ENCODE results near the gene ZNF532.
"Not testable (repeated sequence)": the region's sequence is repeated elsewhere in the genome, so short reads cannot be mapped to it uniquely, and the experiment has no call there.

The ZNF532 gene, protein sequence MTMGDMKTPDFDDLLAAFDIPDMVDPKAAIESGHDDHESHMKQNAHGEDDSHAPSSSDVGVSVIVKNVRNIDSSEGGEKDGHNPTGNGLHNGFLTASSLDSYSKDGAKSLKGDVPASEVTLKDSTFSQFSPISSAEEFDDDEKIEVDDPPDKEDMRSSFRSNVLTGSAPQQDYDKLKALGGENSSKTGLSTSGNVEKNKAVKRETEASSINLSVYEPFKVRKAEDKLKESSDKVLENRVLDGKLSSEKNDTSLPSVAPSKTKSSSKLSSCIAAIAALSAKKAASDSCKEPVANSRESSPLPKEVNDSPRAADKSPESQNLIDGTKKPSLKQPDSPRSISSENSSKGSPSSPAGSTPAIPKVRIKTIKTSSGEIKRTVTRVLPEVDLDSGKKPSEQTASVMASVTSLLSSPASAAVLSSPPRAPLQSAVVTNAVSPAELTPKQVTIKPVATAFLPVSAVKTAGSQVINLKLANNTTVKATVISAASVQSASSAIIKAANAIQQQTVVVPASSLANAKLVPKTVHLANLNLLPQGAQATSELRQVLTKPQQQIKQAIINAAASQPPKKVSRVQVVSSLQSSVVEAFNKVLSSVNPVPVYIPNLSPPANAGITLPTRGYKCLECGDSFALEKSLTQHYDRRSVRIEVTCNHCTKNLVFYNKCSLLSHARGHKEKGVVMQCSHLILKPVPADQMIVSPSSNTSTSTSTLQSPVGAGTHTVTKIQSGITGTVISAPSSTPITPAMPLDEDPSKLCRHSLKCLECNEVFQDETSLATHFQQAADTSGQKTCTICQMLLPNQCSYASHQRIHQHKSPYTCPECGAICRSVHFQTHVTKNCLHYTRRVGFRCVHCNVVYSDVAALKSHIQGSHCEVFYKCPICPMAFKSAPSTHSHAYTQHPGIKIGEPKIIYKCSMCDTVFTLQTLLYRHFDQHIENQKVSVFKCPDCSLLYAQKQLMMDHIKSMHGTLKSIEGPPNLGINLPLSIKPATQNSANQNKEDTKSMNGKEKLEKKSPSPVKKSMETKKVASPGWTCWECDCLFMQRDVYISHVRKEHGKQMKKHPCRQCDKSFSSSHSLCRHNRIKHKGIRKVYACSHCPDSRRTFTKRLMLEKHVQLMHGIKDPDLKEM (N-terminal part only)

DNA sequence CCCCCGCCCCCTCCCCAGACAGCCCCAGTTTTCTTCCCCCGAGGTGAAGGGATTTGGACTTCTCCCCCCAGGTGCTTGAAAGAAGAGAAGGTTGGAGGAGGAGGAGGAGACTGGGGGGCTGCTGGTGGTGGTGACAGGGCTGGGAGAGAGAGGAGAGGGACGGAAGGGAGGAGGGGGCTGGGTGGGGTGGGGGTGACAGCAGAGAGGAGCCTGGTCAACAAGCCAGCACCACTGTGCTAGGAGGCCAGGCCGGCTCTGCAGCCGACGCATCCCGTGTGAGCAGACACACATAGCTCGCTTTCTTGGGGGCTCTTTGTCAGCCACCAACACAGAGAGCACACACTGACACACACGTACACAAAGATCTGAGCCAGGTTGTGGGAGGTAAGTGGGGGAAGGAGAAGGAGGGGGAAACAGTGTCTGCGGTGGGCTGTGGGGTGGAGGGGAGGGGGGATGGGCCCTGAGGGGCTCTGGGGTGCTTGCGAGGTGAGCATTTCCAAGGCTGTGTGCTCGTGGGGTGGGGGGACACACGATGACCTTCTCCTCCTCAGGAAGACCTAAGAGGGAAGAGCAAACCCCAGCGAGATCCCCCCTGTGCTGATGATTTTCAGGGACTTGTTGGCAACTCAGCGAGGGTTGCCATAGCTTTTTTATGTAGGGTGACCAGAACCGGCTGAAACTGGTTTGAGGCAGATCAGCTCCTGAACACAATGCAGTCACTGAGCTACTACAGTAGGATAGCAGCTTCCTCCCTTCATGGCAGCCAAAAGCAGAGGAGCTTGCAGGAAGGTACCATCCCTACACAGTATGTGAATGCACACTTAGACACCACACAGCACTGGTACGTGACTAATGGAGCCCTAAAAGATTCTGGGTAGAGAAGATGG is at the start of gene ZNF532:
Gene ZNF532 (plus strand): TSS at position 732 of the 887 bp plus-strand sequence. CDS start 53,411 bp downstream, outside the sequence.
- peak; percentile 61 for DNase-seq

DNA sequence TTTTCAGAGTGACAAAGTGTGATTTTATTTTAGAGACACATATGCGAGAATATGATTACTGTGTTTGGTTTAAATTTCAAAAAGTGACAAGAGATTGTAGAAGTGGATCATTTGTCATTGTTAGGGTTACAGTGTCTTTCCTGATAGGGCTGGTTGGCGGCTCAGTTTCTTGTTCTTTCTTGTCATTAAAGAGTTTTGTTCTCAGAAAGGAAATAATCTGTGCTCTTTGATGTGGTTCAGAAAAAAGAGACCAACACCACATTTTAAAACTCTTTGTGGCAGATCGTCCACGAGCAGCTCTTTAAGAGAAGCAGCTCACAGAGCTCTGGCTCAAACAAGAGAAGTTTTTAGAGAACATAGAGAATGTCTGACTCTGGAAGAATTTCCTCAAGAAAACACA is 45.6 kb upstream of the ZNF532 start:
- DNase-seq: no peak

DNA sequence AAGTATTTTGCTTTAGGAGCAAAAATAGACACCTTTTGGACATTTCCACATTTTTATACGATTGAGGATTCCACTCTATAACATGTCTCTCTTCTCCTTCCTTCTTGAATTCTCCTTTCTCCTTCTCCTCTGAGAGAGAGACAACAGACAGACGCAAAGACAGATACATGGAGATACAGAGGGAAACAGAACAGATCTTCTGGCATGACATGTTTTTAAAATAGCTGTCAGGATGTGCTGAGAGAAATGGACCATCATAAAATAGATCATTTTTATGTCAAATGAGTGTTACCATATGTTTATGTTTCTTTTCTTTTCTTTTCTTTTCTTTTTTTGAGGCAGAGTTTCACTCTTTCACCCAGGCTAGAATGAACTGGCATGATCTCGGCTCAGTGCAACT is 44.4 kb upstream of the ZNF532 start:
- no peak for DNase-seq

DNA sequence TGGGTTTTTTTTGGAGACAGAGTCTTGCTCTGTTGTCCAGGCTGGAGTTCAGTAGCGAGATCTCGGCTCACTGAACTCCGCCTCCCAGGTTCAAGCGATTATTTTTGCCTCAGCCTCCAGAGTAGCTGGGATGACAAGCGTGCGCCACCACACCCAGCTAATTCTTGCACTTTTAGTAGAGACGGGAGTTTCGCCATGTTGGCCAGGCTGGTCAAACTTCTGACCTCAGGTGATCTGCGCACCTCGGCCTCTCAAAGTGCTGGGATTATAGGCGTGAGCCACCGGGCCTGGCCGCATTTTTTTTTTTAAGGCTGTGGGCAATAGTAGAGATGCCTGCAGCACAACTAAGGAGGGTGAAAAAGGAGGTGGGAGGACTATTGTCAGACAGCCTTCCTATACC is 41.7 kb upstream of the ZNF532 start:
- no peak for DNase-seq

DNA sequence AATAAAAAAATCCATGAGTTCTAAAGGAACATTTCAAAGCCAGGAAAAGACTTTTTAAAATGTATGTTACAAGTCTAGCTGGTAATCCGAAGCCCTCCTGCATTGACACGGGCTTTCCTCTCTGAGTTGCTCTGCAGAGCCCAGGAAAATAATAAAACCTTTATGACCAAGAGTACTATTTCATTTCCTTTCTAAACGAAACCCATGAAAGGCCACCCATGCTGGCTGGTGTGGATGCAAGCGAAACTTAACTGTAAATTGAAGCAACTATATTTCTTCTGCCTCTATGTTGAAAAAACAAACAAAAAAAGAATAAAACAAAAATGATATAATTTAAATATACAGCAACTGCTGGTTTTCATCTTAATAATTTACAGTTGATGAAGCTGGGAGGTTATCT is 41.3 kb upstream of the ZNF532 start:
- no peak for DNase-seq

DNA sequence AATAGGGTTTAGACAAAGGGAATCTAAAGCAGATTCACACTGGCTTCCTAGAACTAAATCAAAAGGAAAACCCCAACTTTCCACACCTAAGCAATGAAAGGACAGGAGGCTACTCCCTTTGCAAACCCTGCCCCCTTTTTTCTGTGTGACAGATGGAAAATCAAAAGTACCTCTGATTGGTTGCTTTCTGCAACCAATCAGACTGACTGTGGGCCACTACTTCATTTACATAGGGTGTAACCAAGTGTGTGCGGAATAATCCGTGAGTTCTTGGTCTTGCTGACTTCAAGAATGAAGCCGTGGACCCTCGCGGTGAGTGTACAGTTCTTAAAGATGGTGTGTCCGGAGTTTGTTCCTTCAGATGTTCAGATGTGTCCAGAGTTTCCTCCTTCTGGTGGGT is 37.8 kb upstream of the ZNF532 start:
- not testable (repeated sequence) for DNase-seq

DNA sequence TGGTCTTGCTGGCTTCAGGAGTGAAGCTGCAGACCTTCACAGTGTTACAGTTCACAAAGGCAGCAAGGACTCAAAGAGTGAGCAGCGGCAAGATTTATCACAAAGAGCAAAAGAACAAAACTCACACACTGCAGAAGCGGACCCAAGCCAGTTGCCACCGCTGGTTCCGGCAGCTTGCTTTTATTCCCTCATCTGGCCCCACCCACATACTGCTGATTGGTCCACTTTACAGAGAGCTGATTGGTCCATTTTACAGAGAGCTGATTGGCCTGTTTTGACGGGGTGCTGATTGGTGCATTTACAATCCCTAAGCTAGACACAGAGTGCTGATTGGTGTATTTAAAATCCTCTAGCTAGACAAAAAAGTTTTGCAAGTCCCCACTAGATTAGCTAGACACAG is 37.2 kb upstream of the ZNF532 start:
- no peak for DNase-seq

DNA sequence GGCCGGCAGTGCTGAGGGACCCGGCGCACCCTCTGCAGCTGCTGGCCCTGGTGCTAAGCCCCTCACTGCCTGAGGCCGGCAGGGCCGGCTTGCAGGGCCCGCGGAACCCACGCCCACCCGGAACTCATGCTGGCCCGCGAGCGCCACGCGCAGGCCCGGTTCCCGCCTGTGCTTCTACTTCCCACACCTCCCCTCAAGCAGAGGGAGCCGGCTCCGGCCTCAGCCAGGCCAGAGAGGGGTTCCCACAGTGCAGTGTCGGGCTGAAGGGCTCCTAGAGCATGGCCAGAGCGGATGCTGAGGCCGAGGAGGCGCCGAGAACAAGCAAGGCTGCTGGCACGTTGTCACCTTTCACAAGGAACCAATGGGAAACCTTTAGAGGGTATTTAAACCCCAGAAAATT is 36.8 kb upstream of the ZNF532 start:
- DNase-seq: no peak

DNA sequence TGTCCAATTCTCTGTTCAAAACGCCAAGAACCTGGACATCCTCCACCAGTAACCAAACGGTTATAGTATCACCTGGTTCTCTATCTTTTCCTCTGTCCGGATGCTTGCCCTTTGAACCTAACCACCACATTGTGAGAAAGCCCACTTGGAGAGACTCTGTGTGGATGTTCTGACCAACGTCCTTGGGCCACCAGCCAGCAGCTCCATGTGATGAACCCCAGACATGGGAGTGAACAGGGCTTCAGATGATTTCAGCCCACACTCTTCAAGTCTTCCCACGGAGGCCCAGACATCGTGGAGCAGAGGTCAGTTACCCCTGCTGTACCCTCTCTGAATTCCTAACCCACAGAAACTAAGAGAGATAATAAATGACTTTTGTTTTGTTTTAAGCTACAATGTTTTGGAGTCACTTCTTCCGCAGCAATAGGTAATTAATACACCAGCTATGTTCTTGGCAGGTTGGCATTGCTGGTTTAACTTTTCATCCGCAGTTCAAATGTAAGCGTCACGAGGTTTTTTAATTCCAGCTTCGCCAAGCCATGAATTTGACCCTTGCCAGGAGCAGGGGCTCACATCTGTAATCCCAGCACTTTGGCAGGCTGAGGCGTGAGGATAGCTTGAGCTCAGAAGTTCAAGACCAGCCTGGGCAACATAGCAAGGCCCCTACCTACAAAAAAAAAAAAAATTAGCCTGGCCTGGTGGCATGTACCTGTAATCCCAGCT is 36.1 kb upstream of the ZNF532 start:
- no peak for DNase-seq

DNA sequence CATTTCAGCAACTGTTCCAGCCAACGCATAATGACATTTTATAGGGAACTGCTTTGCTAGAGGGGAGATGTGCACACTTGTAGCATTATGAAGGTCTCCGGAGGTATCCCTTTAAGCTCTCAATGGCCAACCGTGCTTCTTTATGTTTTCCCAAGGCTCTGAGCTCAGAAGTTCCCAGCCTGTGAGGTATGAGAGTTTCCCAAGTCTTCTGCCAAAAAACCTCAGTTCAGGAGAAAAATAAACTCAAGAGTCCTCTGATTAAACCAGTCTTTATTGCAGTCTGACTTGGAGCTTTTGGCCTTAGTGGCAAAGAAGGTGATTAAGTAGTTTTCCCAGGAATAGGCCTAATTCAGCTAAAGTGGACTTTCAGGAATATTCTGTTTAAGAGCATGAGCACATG is 35.4 kb upstream of the ZNF532 start:
- no peak for DNase-seq

DNA sequence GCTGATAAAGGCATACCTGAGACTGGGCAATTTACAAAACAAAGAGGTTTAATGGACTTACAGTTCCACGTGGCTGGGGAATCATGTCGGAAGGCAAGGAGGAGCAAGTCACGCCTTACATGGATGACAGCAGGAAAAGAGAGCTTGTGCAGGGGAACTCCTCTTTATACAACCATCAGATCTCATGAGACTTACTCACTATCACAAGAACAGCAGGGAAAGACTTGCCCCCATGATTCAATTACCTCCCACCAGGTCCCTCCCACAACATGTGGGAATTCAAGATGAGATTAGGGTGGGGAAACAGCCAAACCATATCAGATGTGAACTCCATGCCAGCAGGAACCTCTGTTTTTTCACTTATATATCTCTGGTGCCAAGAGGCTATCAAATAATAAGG is 34.8 kb upstream of the ZNF532 start:
- DNase-seq: not testable (repeated sequence)

DNA sequence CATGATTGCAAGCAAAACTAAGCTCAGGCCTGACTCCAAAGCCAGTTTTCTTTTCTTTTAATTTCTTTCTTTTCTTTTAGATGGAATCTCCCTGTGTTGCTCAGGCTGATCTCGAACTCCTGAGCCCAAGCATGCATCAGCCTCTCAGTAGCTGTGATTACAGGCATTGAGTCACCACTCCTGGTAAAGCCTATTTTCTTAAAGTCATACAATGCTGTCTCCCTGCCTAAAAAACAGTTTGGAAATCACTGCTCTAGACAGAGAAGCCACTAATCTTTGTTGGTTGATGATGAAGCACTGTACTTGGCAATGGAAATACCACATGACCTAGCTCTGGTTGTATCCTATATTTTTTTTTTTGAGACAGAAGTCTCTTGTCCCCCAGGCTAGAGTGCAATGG is 33.1 kb upstream of the ZNF532 start:
- DNase-seq: no peak

DNA sequence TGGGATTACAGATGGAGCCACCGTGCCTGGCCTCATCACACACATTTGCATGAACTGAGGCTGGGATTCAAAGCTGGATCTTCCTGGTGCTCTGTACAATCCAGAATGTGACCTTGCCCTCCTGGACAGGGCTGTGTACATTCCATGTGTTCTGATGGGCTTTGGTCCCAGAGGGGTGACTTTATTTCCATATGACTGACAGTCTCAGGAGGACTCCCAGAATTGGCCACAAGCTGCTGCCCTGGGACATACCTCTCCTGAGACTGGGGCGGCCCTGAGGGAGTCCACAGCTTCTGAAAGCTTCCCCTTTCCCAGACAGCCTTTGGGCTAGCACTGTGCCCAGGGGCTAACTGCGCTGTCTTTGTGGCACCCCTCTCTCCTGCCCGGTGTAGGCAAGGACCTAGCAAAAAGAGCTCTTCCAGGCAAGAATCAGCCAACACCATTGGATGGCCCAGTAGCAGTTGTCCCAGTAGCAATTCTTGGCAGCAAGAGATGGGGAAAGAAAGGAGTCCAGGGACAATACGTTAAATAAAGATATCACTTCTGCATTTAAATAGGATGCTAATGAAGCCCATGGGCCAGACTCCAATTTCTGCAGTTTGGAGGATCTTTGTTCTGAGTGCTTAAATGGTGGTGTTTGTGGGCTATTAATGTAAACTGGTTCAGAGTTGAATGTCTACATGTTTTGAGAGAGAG is 26.4 kb upstream of the ZNF532 start:
- DNase-seq: no peak

DNA sequence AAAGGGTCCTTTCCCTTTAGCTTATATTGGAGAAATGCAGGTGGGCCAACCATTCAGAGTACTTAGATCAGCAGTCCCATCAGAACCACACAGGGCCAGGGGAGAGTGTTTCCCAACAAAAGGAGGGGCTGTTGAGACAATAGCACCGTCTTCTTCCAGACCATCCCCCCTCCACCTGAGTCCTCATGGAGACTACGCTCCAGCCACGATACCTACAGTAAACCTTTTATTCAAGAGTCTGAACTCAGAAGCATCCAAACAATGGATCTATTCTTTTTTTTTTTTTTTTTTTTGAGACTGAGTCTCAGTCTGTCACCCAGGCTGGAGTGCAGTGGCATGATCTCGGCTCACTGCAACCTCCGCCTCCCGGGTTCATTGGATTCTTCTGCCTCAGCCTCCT is 25.7 kb upstream of the ZNF532 start:
- DNase-seq: no peak

DNA sequence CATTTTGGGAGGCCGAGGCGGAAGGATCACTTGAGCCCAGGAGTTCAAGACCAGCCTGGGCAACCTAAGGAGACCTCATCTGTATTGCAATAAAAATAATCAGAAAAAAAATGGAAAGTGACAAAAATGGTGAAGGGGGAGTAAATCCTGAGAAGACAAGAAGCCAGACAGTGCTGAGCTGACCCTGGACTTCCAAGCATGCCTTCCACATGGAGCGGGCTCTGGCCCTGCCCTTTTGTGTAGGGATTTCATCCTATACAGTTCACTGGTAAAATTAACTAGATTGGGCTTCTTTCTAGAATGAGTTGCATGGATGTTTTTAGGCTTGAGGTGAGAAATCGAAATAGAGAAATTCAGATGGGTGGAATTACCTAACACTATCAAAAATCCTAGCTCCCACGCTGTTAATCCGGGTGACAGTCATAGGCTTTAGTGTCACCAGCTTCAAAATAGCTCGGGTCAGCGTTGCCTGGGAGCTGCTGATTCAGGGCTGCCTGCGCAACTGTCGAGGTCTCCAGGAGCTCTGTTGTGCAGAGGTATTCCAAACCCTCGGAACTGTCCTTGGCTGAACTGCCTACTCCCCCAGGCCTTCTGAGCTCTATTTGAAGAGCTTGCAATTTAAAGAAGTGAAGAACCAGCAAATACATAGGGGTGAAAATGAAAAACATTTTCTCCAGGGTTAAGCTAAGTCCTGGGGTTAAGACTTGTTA is 21.5 kb upstream of the ZNF532 start:
- no peak for DNase-seq

DNA sequence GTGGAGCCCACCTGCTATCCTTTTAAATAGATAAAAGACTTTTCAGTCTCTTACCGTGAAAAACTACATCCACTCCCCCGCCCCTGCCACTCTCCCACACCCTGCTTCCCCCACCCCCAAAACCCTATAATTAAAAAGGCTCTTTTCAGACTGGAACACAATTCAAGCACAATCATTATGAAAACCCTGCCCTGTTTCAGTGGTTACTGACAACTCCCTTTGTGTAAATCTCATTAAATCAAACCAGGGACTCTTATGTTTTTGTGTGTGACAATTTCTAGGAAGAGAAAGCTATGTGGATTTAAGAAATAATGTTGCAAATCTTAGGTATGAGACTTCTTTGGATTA is 21.0 kb upstream of the ZNF532 start:
- no peak for DNase-seq

DNA sequence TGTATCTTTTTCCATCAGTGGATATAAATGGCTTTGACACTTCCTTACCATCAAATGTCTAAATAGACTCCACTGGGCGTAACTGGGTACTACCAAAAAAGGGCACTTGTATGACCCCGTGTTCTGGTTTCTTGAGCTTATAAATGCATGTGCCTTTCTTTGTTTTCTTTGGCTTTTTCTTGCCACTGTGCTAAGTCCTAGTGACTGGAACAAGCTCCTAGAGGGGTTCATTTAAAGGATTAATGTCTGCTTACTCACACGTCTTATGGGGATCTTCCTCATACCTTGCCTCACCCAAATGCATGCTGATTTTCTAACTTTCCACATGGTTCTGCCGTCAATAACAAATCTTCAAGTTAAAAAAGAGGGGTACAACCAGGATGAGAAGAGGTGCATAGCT is 19.8 kb upstream of the ZNF532 start:
- DNase-seq: no peak

DNA sequence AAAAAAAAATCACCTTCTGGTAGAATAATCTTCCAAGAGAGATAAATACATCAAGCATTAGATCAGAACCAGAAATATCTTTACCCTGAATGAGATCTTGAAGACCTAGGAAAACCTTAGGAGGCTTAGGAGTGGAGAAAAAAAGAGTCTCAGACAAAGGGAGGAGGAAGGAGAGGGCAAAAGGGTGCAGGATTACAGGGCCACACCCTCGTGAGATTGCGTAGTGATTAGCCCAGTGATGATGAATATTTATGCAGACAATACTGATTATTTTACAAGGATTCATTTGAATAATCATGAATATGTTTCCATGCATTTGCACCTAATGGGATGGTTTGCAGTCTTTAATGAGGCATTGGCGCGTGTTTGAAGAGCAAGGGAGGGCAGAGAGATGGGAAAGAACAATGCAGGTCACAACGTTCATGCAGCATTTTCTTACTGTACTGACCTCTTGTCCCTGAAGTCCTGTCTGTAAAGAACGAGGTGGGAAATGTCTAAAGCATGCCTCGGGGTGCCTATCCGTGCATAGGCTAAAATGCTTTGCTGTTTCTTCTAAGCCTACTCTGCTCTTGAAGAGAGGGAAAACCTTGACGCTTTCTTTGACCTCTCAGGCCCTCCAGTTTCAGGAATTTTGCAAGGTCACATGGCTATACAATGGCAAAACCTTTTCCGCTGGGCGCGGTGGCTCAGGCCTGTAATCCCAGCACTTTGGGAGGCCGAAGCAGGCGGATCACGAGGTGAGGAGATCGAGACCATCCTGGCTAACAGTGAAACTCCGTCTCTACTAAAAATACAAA is 18.6 kb upstream of the ZNF532 start:
- no peak for DNase-seq

DNA sequence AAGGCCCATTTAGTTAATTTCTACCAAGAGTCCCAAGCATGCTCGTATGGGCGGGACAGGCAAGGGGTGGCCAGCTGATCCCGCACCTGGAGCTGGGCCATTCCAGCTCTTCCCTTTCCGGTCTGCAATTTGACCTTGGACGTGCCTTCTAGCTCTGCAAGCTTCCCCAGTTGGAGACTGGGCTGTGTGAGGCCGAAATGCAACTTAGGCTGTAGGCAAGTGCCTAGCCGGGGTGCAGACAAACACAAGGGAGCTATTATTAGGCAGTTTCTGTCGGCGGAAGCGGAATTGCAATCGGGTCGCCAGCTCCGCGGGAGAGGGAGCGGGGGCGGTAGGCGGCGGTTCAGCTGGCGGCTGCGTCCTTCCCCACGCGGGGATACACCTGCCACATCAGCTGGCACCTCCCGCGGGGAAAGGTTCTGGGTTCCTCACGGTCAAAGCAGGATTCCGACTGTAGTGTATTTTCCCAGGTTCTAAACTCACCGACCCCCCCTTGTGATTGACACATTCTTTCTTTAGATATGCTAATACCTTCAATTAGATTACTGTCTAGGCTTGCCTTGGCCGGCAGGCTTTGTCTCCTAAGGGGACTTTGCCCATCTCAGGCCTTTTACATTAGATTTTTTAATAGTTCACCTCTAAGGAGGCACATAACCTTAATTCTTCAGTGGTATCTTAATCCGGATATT is 17.1 kb upstream of the ZNF532 start:
- DNase-seq: no peak

All from NCI-H1105 (cell line).